Astrocyte (in vitro differentiated cells and primary cell): ENCODE results near the gene SNAPC3. TPM values are rescaled to one million over a fixed set of nuclear protein-coding genes. Genes with fewer than 3 reads are reported as not detected.
"Not testable (repeated sequence)": the region's sequence is repeated elsewhere in the genome, so short reads cannot be mapped to it uniquely, and the experiment has no call there.

Experiments used
- DNase-seq: peaks from one replicate; pipeline ENCODE4 v3.0.0-alpha.2; 2010; ENCODE audit warnings: low read depth
- FAIRE-seq: peaks from 2 replicates; lab custom pipeline; 2011; peaks lifted over from hg19 to GRCh38; lab: Jason Lieb, UNC
- H2AFZ ChIP-seq: 2 replicates; pipeline ENCODE4 v1.6.0; 2012; ENCODE audit warnings: low read depth, low read length, inconsistent platforms
- H3K27ac ChIP-seq: 2 replicates; pipeline ENCODE4 v1.5.1; 2011; ENCODE audit warnings: low read depth, low read length, inconsistent platforms
- H3K27me3 ChIP-seq: 2 replicates; pipeline ENCODE4 v1.6.0; 2011; ENCODE audit warnings: low read length, inconsistent platforms; ENCODE audit not compliant: insufficient read depth
- H3K36me3 ChIP-seq: 2 replicates; pipeline ENCODE4 v1.5.1; 2011; ENCODE audit warnings: low read length, inconsistent platforms; ENCODE audit not compliant: insufficient read depth
- H3K4me1 ChIP-seq: 2 replicates; pipeline ENCODE4 v1.5.1; 2011; ENCODE audit warnings: low read length, inconsistent platforms; ENCODE audit not compliant: insufficient read depth
- H3K4me2 ChIP-seq: 2 replicates; pipeline ENCODE4 v1.6.0; 2012; ENCODE audit warnings: low read length, inconsistent platforms
- H3K4me3 ChIP-seq: 2 replicates; pipeline ENCODE4 v1.5.1; 2011; ENCODE audit warnings: low read depth, mild to moderate bottlenecking, low read length, inconsistent platforms; ENCODE audit not compliant: insufficient read depth
- H3K79me2 ChIP-seq: 2 replicates; pipeline ENCODE4 v1.6.0; 2012; ENCODE audit warnings: mild to moderate bottlenecking, low read length, inconsistent platforms; ENCODE audit not compliant: insufficient read depth
- H3K9ac ChIP-seq: 2 replicates; pipeline ENCODE4 v1.6.0; 2012; ENCODE audit warnings: mild to moderate bottlenecking, low read length, inconsistent platforms
- H3K9me3 ChIP-seq: 2 replicates; pipeline ENCODE4 v1.5.1; 2012; ENCODE audit warnings: low read depth, mild to moderate bottlenecking, low read length, inconsistent platforms; ENCODE audit not compliant: insufficient read depth
- H4K20me1 ChIP-seq: 2 replicates; pipeline ENCODE4 v1.6.0; 2012; ENCODE audit warnings: low read length, inconsistent platforms; ENCODE audit not compliant: insufficient read depth
- H3K27ac Mint-ChIP-seq: one replicate; pipeline ENCODE4 v1.8.0; 2021; ENCODE audit warnings: mild to moderate bottlenecking, mixed read lengths; ENCODE audit not compliant: unreplicated experiment
- H3K27me3 Mint-ChIP-seq: one replicate; pipeline ENCODE4 v1.8.0; 2021; ENCODE audit warnings: low read depth, mixed read lengths; ENCODE audit not compliant: unreplicated experiment
- H3K36me3 Mint-ChIP-seq: one replicate; pipeline ENCODE4 v1.8.0; 2021; ENCODE audit warnings: low read depth, mixed read lengths; ENCODE audit not compliant: unreplicated experiment
- H3K4me1 Mint-ChIP-seq: one replicate; pipeline ENCODE4 v1.8.0; 2021; ENCODE audit warnings: low read depth, mixed read lengths; ENCODE audit not compliant: unreplicated experiment
- H3K4me3 Mint-ChIP-seq: one replicate; pipeline ENCODE4 v1.8.0; 2021; ENCODE audit warnings: mild to moderate bottlenecking, moderate library complexity, mixed read lengths; ENCODE audit not compliant: unreplicated experiment
- H3K9me3 Mint-ChIP-seq: one replicate; pipeline ENCODE4 v1.8.0; 2021; ENCODE audit warnings: mild to moderate bottlenecking, mixed read lengths; ENCODE audit not compliant: unreplicated experiment
- CTCF ChIP-seq: IDR thresholded peaks from 2 replicates; pipeline ENCODE4 v1.5.1; 2011; ENCODE audit warnings: low read depth, mild to moderate bottlenecking, inconsistent platforms, low read length, moderate library complexity; ENCODE audit not compliant: insufficient read depth
- EZH2 ChIP-seq: IDR thresholded peaks from 2 replicates; pipeline ENCODE4 v1.6.1; 2012; ENCODE audit warnings: mild to moderate bottlenecking, low read length, inconsistent platforms; ENCODE audit not compliant: insufficient read depth
- total RNA-seq: library from RNA; stranded (reverse); gene quantifications from 2 replicates; pipeline ENCODE4 v1.2.1, GENCODE V29; 2021

SNAPC3 gene
- total RNA-seq, 1 donor from 2014 or later: 40.3 TPM

GRCh38 chr9:15433191-15433590 lies 10.5 kb downstream of the SNAPC3 start:
- Histone ChIP-seq H3K9me3 (no peaks in the 10 kb centered on the region), H4K20me1 (peaks cover 69% of the 10 kb centered on the region), H3K36me3 (peaks cover 23% of the 10 kb centered on the region), H3K4me3 (no peak overlapping the region), H3K4me2 (no peak overlapping the region), H3K79me2 (peaks cover 89% of the 10 kb centered on the region), H3K27ac (no peak overlapping the region), H3K4me1 (no peaks in the 10 kb centered on the region), H2AFZ (no peak overlapping the region), H3K27me3 (no peaks in the 10 kb centered on the region), H3K9ac (no peak overlapping the region)
- Mint-ChIP-seq H3K4me1 (peaks cover 7% of the 10 kb centered on the region), H3K27ac (no peak overlapping the region), H3K9me3 (no peaks in the 10 kb centered on the region), H3K4me3 (no peak overlapping the region), H3K27me3 (no peaks in the 10 kb centered on the region), H3K36me3 (peaks cover 6% of the 10 kb centered on the region)
- FAIRE-seq (no peak), DNase-seq (no peak)
- TF ChIP-seq EZH2: no peak

- Mint-ChIP-seq H3K9me3 (no peaks in the 10 kb centered on the region), H3K36me3 (peaks cover 8% of the 10 kb centered on the region), H3K27ac (no peak overlapping the region), H3K27me3 (no peaks in the 10 kb centered on the region), H3K4me3 (no peak overlapping the region), H3K4me1 (peaks cover 7% of the 10 kb centered on the region)
- no peaks in the 10 kb centered on the region for H3K27me3 ChIP-seq
- DNase-seq (no peak), FAIRE-seq (no peak)
- H3K4me3 ChIP-seq: no peak overlapping the region
- no peaks in the 10 kb centered on the region for H3K4me1 ChIP-seq
- H3K9ac ChIP-seq: no peak overlapping the region
- TF ChIP-seq EZH2 (no peak), CTCF (no peak)
- no peaks in the 10 kb centered on the region for H3K9me3 ChIP-seq
- no peak overlapping the region for H3K27ac ChIP-seq
- H3K4me2 ChIP-seq: no peak overlapping the region
- H3K79me2 ChIP-seq: peaks cover 90% of the 10 kb centered on the region
- peaks cover 23% of the 10 kb centered on the region for H3K36me3 ChIP-seq
- H2AFZ ChIP-seq: no peak overlapping the region
- peaks cover 68% of the 10 kb centered on the region for H4K20me1 ChIP-seq
Observed at GRCh38 chr9:15433661-15434060, 11.0 kb downstream of the SNAPC3 start.

GRCh38 chr9:15438891-15439290 lies 16.2 kb downstream of the SNAPC3 start:
- Mint-ChIP-seq H3K4me3 (no peak overlapping the region), H3K36me3 (peaks cover 30% of the 10 kb centered on the region), H3K27me3 (no peaks in the 10 kb centered on the region), H3K27ac (no peak overlapping the region), H3K9me3 (peaks cover 6% of the 10 kb centered on the region), H3K4me1 (no peaks in the 10 kb centered on the region)
- Histone ChIP-seq H3K27ac (no peak overlapping the region), H2AFZ (no peak overlapping the region), H3K4me1 (no peaks in the 10 kb centered on the region), H3K36me3 (peaks cover 21% of the 10 kb centered on the region), H3K4me2 (no peak overlapping the region), H3K9me3 (no peaks in the 10 kb centered on the region), H3K27me3 (no peaks in the 10 kb centered on the region), H3K9ac (no peak overlapping the region), H3K4me3 (no peak overlapping the region), H4K20me1 (peaks cover 48% of the 10 kb centered on the region), H3K79me2 (peaks cover 73% of the 10 kb centered on the region)
- no peak for FAIRE-seq
- TF ChIP-seq EZH2 (no peak), CTCF (no peak)
- DNase-seq: no peak

- not testable (repeated sequence) for H2AFZ ChIP-seq, H3K4me3 Mint-ChIP-seq, H3K27ac Mint-ChIP-seq, H3K4me3 ChIP-seq, H3K9me3 ChIP-seq, H3K9me3 Mint-ChIP-seq, H3K4me1 Mint-ChIP-seq, H3K27ac ChIP-seq, H3K4me1 ChIP-seq, H3K27me3 Mint-ChIP-seq, H3K4me2 ChIP-seq, DNase-seq, H3K27me3 ChIP-seq, FAIRE-seq, H3K9ac ChIP-seq
- peaks cover 40% of the 10 kb centered on the region for H4K20me1 ChIP-seq
- peaks cover 32% of the 10 kb centered on the region for H3K36me3 ChIP-seq
- peaks cover 36% of the 10 kb centered on the region for H3K36me3 Mint-ChIP-seq
- peaks cover 56% of the 10 kb centered on the region for H3K79me2 ChIP-seq
Observed at GRCh38 chr9:15441841-15442240, 19.2 kb downstream of the SNAPC3 start.

- peaks cover 52% of the 10 kb centered on the region for H3K79me2 ChIP-seq
Observed at GRCh38 chr9:15442264-15442663, 19.6 kb downstream of the SNAPC3 start.

More at GRCh38 chr9:15442264-15442663, 19.6 kb downstream of the SNAPC3 start:
- H3K27ac ChIP-seq, H2AFZ ChIP-seq, DNase-seq, H3K27me3 ChIP-seq, H3K4me3 ChIP-seq, H3K4me1 Mint-ChIP-seq, H3K9ac ChIP-seq, H3K9me3 ChIP-seq, H3K4me1 ChIP-seq, H3K27ac Mint-ChIP-seq, H3K4me2 ChIP-seq, H3K27me3 Mint-ChIP-seq, H3K9me3 Mint-ChIP-seq, FAIRE-seq, H3K4me3 Mint-ChIP-seq: not testable (repeated sequence)
- H4K20me1 ChIP-seq: peaks cover 36% of the 10 kb centered on the region
- H3K36me3 Mint-ChIP-seq: peaks cover 36% of the 10 kb centered on the region
- H3K36me3 ChIP-seq: peaks cover 36% of the 10 kb centered on the region
